ENCODE results near the gene MUC13. TPM values are rescaled to one million over a fixed set of nuclear protein-coding genes. Genes with fewer than 3 reads are reported as not detected.

MUC13 gene, protein sequence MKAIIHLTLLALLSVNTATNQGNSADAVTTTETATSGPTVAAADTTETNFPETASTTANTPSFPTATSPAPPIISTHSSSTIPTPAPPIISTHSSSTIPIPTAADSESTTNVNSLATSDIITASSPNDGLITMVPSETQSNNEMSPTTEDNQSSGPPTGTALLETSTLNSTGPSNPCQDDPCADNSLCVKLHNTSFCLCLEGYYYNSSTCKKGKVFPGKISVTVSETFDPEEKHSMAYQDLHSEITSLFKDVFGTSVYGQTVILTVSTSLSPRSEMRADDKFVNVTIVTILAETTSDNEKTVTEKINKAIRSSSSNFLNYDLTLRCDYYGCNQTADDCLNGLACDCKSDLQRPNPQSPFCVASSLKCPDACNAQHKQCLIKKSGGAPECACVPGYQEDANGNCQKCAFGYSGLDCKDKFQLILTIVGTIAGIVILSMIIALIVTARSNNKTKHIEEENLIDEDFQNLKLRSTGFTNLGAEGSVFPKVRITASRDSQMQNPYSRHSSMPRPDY
- total RNA-seq = 1 to 10 TPM in 1 of 4 donors, not detected in 3; 1.4 TPM
- 100 to 1,000 TPM in 2 of 3 donors, 10 to 100 TPM in 1; 81.7 to 440 (median 156) TPM for polyA plus RNA-seq

- 19 to 72% methylated on average over 5 of the region's 5 CpGs for WGBS, 2 donors
- Histone ChIP-seq H3K27ac (no peak within 1 kb of the TSS), H3K36me3 (no peaks in the 10 kb centered on the region)
These were observed at the start of gene MUC13 for GRCh38 chr3:124934577-124934976. MUC13 (minus strand) TSS chr3:124934751; CDS start chr3:124934712, 39 bp downstream.

DNA sequence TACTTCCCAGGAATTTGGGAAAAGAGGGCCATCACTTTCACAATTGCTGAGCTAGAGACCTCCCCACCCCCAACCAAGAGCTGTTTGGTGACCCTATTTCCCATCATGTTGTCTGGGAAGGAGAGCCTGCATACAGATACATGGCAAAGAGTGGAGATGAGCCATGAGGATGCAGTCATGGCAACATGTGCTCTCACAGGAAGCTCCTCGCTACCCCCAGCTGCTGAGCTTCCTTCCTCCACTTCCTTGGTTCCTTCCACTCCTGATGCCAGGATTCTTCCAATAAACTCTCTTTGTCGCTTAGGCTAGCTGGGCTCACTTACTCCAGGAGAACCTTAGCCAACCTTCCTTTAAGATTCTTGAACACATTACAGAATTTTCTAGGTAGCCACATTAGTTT lies 48.3 kb upstream of the MUC13 start:
- DNase-seq = no peak
- Histone ChIP-seq H3K27ac (peak overlapping the region in 2 of 4 donors; percentile 5 to 15), H3K4me1 (peaks cover 0 to 49% (median 37%) of the 10 kb centered on the region in 4 donors), H3K9me3 (no peaks in the 10 kb centered on the region), H3K27me3 (no peaks in the 10 kb centered on the region), H3K36me3 (peaks cover 0 to 41% (median under 1%) of the 10 kb centered on the region in 4 donors), H3K4me3 (no peak overlapping the region)
- TF ChIP-seq POLR2AphosphoS5 (IDR thresholded peaks at IDR 0.05) (no peak), EP300 (IDR thresholded peaks at IDR 0.05) (no peak), POLR2A (IDR thresholded peaks at IDR 0.05) (no peak)
- 88 to 96% methylated on average over 2 of the region's 2 CpGs for WGBS, 2 donors
- intact Hi-C loops (cut with DNase I) = no loop called here

More at GRCh38 chr3:124934577-124934976, at the start of gene MUC13:
- no peaks in the 10 kb centered on the region for H3K27me3 ChIP-seq
- no peak for DNase-seq
- TF ChIP-seq POLR2A (IDR thresholded peaks at IDR 0.05) (peak in 1 of 2 donors; percentile 69), CTCF (IDR thresholded peaks at IDR 0.05) (no peak), POLR2AphosphoS5 (IDR thresholded peaks at IDR 0.05) (peak in 1 of 4 donors; percentile 68), EP300 (IDR thresholded peaks at IDR 0.05) (no peak)
- no peaks in the 10 kb centered on the region for H3K4me1 ChIP-seq
- H3K4me3 ChIP-seq = peak within 1 kb of the TSS in 1 of 4 donors; percentile 2
- intact Hi-C loops (cut with DNase I) = no loop called here
- no peaks in the 10 kb centered on the region for H3K9me3 ChIP-seq

- no peak overlapping the region for H3K4me3 ChIP-seq
- no peak for DNase-seq
- no peaks in the 10 kb centered on the region for H3K27me3 ChIP-seq
- peak overlapping the region in 2 of 4 donors; percentile 7 to 44 for H3K27ac ChIP-seq
- peaks cover 0 to 55% (median 7%) of the 10 kb centered on the region in 4 donors for H3K36me3 ChIP-seq
- H3K9me3 ChIP-seq = peaks cover 0 to 2% (median 0%) of the 10 kb centered on the region in 4 donors
- 79% methylated on average over 5 of the region's 5 CpGs for WGBS, 2 donors
- H3K4me1 ChIP-seq = peaks cover 0 to 42% (median 33%) of the 10 kb centered on the region in 4 donors
- intact Hi-C loops (cut with DNase I) = no loop called here
- no peak for TF ChIP-seq POLR2A (IDR thresholded peaks at IDR 0.05)
- no peak for TF ChIP-seq EP300 (IDR thresholded peaks at IDR 0.05)
- no peak for TF ChIP-seq CTCF (IDR thresholded peaks at IDR 0.05)
- no peak for TF ChIP-seq POLR2AphosphoS5 (IDR thresholded peaks at IDR 0.05)
These were observed 46.9 kb upstream of the MUC13 start for GRCh38 chr3:124981472-124981871.

- H3K9me3 ChIP-seq = peaks cover 0 to 2% (median 0%) of the 10 kb centered on the region in 4 donors
- intact Hi-C loops (cut with DNase I) = no loop called here
- H3K36me3 ChIP-seq = peaks cover 0 to 60% (median 10%) of the 10 kb centered on the region in 4 donors
- no peak for TF ChIP-seq EP300 (IDR thresholded peaks at IDR 0.05)
- no peak for TF ChIP-seq CTCF (IDR thresholded peaks at IDR 0.05)
- TF ChIP-seq POLR2AphosphoS5 (IDR thresholded peaks at IDR 0.05) = no peak
- TF ChIP-seq POLR2A (IDR thresholded peaks at IDR 0.05) = no peak
- peaks cover 0 to 19% (median 12%) of the 10 kb centered on the region in 4 donors for H3K4me1 ChIP-seq
- H3K4me3 ChIP-seq = no peak overlapping the region
- no peak overlapping the region for H3K27ac ChIP-seq
- whole genome bisulfite sequencing, 2 donors = 97% methylated on average over 7 of the region's 7 CpGs
- no peaks in the 10 kb centered on the region for H3K27me3 ChIP-seq
- no peak for DNase-seq
These were observed 44.1 kb upstream of the MUC13 start for GRCh38 chr3:124978627-124979026.

- Histone ChIP-seq H3K9me3 (peaks cover 0 to 2% (median 0%) of the 10 kb centered on the region in 4 donors), H3K27ac (no peak overlapping the region), H3K27me3 (no peaks in the 10 kb centered on the region), H3K4me1 (peaks cover 0 to 4% (median 3%) of the 10 kb centered on the region in 4 donors), H3K36me3 (peaks cover 0 to 69% (median 10%) of the 10 kb centered on the region in 4 donors), H3K4me3 (no peak overlapping the region)
- WGBS, 2 donors = 81 to 82% methylated on average over 6 of the region's 6 CpGs
- no peak for TF ChIP-seq POLR2AphosphoS5 (IDR thresholded peaks at IDR 0.05)
- no peak for TF ChIP-seq EP300 (IDR thresholded peaks at IDR 0.05)
- no peak for DNase-seq
- intact Hi-C loops (cut with DNase I) = no loop called here
These were observed 41.8 kb upstream of the MUC13 start for GRCh38 chr3:124976383-124976782.
